Keratinocyte (primary cell): Measurements from ENCODE around the gene ITGB5. TPM values are rescaled to one million over a fixed set of nuclear protein-coding genes. Genes with fewer than 3 reads are reported as not detected.

Source experiments
- DNase-seq: peaks from one replicate; pipeline ENCODE4 v3.0.0-alpha.2; 2011; ENCODE audit warnings: low read depth, missing footprints, low spot score
- FAIRE-seq: peaks from 2 replicates; lab custom pipeline; 2011; peaks lifted over from hg19 to GRCh38; lab: Jason Lieb, UNC
- H2AFZ ChIP-seq: 2 replicates; pipeline ENCODE4 v1.6.0; 2012; ENCODE audit warnings: low read length, control low read depth, inconsistent platforms; ENCODE audit not compliant: control insufficient read depth
- H3K27ac ChIP-seq: 2 replicates; pipeline ENCODE4 v1.5.1; 2011; ENCODE audit warnings: low read length; ENCODE audit not compliant: control insufficient read depth, insufficient read depth
- H3K27me3 ChIP-seq: 3 replicates; pipeline ENCODE4 v1.6.0; 2011; ENCODE audit warnings: low read length; ENCODE audit not compliant: control insufficient read depth, insufficient read depth; ENCODE audit errors: extremely low read depth
- H3K36me3 ChIP-seq, 2 experiments: 2 replicates in 1 of 2; 3 replicates in 1 of 2; pipeline ENCODE4 v1.5.1; 2011; ENCODE audit warnings: low read length in 2 of 2, mild to moderate bottlenecking in 1 of 2; ENCODE audit not compliant: control insufficient read depth in 2 of 2, insufficient read depth in 2 of 2; ENCODE audit errors: extremely low read depth in 1 of 2
- H3K4me1 ChIP-seq: 3 replicates; pipeline ENCODE4 v1.5.1; 2011; ENCODE audit warnings: low read length; ENCODE audit not compliant: control insufficient read depth, insufficient read depth; ENCODE audit errors: extremely low read depth
- H3K4me2 ChIP-seq: 3 replicates; pipeline ENCODE4 v1.6.0; 2011; ENCODE audit warnings: low read depth, low read length; ENCODE audit not compliant: control insufficient read depth, insufficient read depth; ENCODE audit errors: extremely low read depth
- H3K4me3 ChIP-seq, 3 experiments: fragments of 200-600 bp in 1 of 3; sonication (generic) in 1 of 3; 2 replicates in 2 of 3; 3 replicates in 1 of 3; pipeline ENCODE4 v1.5.1; 2011 to 2016; ENCODE audit warnings: low read length in 3 of 3, mild to moderate bottlenecking in 3 of 3, control low read depth in 2 of 3, inconsistent platforms in 1 of 3, low read depth in 1 of 3, mixed read lengths in 1 of 3, mixed run types in 1 of 3, moderate library complexity in 1 of 3; ENCODE audit not compliant: control insufficient read depth in 2 of 3, insufficient read depth in 2 of 3; ENCODE audit errors: extremely low read depth in 1 of 3
- H3K79me2 ChIP-seq: 2 replicates; pipeline ENCODE4 v1.6.0; 2012; ENCODE audit warnings: low read length; ENCODE audit not compliant: control insufficient read depth, insufficient read depth
- H3K9ac ChIP-seq: 3 replicates; pipeline ENCODE4 v1.6.0; 2011; ENCODE audit warnings: low read length; ENCODE audit not compliant: control insufficient read depth, insufficient read depth; ENCODE audit errors: extremely low read depth
- H3K9me1 ChIP-seq: 3 replicates; pipeline ENCODE4 v1.6.0; 2011; ENCODE audit warnings: low read length; ENCODE audit not compliant: control insufficient read depth, insufficient read depth; ENCODE audit errors: extremely low read depth
- H3K9me3 ChIP-seq: 2 replicates; pipeline ENCODE4 v1.5.1; 2012; ENCODE audit warnings: low read depth, low read length; ENCODE audit not compliant: control insufficient read depth
- H4K20me1 ChIP-seq: 3 replicates; pipeline ENCODE4 v1.6.0; 2011; ENCODE audit warnings: low read length; ENCODE audit not compliant: control insufficient read depth, insufficient read depth; ENCODE audit errors: extremely low read depth
- EZH2 ChIP-seq: IDR thresholded peaks from one replicate; pipeline ENCODE4 v1.6.1; 2012; ENCODE audit warnings: inconsistent platforms, mild to moderate bottlenecking, low read length, moderate library complexity
- dilution Hi-C: fragments of 300-500 bp; cut with MboI; formaldehyde crosslinking; loops from one replicate; pipeline ENCODE4 v1.7.0; 2020; ENCODE audit warnings: low sequenced_read_pairs; ENCODE audit not compliant: extremely low pct_ligation_motif_present
- polyA plus RNA-seq, 5 experiments: library from polyadenylated mRNA; depleted of rRNA in 3 of 5; stranded (reverse) in 3 of 5; stranded (forward) in 1 of 5; unstranded in 1 of 5; fragments of >200 nt; gene quantifications; 1 replicate in 1 of 5; 2 replicates in 3 of 5; 3 replicates in 1 of 5; pipeline versions ENCODE4 v1.2.1 to v1.2.3, GENCODE V29; 2011 to 2012; ENCODE audit warnings: missing spikeins in 2 of 5, low read depth in 1 of 5, low replicate concordance in 1 of 5
- TF ChIP-seq, protein P1 (sequence below), 3 experiments: IDR thresholded peaks in 1 of 3; conservative IDR thresholded peaks in 1 of 3; optimal IDR thresholded peaks in 1 of 3; 2 replicates in 2 of 3; 3 replicates in 1 of 3; pipeline versions ENCODE3 to v1.5.1; 2011; ENCODE audit warnings: low read length in 3 of 3, mild to moderate bottlenecking in 3 of 3, moderate library complexity in 2 of 3, control low read depth in 1 of 3, inconsistent platforms in 1 of 3; ENCODE audit not compliant: insufficient read depth in 2 of 3; ENCODE audit errors: extremely low read depth in 1 of 3

ITGB5 gene
- polyA plus RNA-seq, 1 donor (not counting 4 experiments of a cell fraction or from before 2014, with no cell fraction given): 136 TPM

DNA sequence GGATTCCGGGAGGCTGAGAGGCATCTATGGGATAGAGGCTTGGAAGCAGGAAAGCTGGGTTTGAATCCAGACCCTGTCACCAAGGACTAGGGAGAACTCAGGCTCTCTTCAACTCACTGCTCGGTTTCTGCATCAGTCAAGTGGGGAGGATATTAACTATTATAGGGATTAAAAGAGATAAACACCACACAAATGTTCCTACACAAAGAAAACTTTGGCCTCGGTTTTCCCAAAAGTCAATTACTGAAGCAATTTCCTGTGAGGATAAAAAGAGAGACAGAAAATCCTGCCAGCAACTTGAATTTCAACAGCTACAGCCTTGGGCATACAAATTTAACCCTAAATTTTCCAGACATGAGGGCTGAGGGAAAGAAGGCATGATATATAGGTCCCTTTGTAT, 36.0 kb downstream of the ITGB5 start:
- peaks cover 14% of the 10 kb centered on the region for H3K79me2 ChIP-seq
- DNase-seq: no peak
- no peak overlapping the region for H3K4me2 ChIP-seq
- peaks cover 9 to 15% of the 10 kb centered on the region in 2 experiments for H3K36me3 ChIP-seq
- no peaks in the 10 kb centered on the region for H3K9me3 ChIP-seq
- dilution Hi-C loops: no loop called here
- no peak for FAIRE-seq
- no peaks in the 10 kb centered on the region for H3K27me3 ChIP-seq
- no peak overlapping the region for H3K9ac ChIP-seq
- H3K4me1 ChIP-seq: peaks cover 14% of the 10 kb centered on the region
- no peak overlapping the region for H3K4me3 ChIP-seq
- no peak overlapping the region for H3K27ac ChIP-seq
- TF ChIP-seq, protein P1, sequence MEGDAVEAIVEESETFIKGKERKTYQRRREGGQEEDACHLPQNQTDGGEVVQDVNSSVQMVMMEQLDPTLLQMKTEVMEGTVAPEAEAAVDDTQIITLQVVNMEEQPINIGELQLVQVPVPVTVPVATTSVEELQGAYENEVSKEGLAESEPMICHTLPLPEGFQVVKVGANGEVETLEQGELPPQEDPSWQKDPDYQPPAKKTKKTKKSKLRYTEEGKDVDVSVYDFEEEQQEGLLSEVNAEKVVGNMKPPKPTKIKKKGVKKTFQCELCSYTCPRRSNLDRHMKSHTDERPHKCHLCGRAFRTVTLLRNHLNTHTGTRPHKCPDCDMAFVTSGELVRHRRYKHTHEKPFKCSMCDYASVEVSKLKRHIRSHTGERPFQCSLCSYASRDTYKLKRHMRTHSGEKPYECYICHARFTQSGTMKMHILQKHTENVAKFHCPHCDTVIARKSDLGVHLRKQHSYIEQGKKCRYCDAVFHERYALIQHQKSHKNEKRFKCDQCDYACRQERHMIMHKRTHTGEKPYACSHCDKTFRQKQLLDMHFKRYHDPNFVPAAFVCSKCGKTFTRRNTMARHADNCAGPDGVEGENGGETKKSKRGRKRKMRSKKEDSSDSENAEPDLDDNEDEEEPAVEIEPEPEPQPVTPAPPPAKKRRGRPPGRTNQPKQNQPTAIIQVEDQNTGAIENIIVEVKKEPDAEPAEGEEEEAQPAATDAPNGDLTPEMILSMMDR (optimal IDR thresholded peaks at IDR 0.05 in 1 of 3, IDR thresholded peaks at IDR 0.05 in 1 of 3, conservative IDR thresholded peaks at IDR 0.05 in 1 of 3; ENCODE audit: extremely low read depth in 1 of 3, insufficient read depth in 2 of 3, low read length in 3 of 3): no peak
- TF ChIP-seq EZH2: no peak
- no peaks in the 10 kb centered on the region for H4K20me1 ChIP-seq
- H2AFZ ChIP-seq: no peak overlapping the region
- peaks cover 2% of the 10 kb centered on the region for H3K9me1 ChIP-seq

DNA sequence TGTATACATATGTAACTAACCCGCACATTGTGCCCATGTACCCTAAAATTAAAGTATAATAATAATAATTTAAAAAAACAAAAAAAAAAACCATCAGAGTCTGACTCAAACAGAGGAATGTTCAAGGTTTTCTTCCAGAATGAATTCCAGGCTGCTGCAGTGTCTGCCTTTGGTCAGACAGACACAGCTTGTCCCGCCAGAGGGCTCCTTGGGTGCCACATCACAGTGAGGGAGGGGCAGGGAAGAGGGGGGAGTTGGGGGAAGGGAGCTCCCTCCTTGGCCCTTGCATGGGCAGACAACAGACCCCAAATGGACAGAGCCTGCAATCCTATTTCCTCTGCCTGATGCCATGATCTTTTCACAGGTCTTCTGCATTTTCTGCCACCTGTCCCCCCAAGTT, 36.5 kb downstream of the ITGB5 start:
- FAIRE-seq: no peak

More for the DNA sequence above, 36.5 kb downstream of the ITGB5 start:
- Histone ChIP-seq H4K20me1 (no peaks in the 10 kb centered on the region), H3K9ac (no peak overlapping the region), H3K79me2 (peaks cover 11% of the 10 kb centered on the region), H2AFZ (no peak overlapping the region), H3K9me1 (peaks cover 2% of the 10 kb centered on the region), H3K4me3 (no peak overlapping the region), H3K4me1 (peaks cover 20% of the 10 kb centered on the region), H3K27ac (no peak overlapping the region), H3K9me3 (no peaks in the 10 kb centered on the region), H3K36me3 (peaks cover 9 to 12% of the 10 kb centered on the region in 2 experiments), H3K27me3 (no peaks in the 10 kb centered on the region), H3K4me2 (no peak overlapping the region)
- DNase-seq: no peak
- TF ChIP-seq, protein P1 (optimal IDR thresholded peaks at IDR 0.05 in 1 of 3, IDR thresholded peaks at IDR 0.05 in 1 of 3, conservative IDR thresholded peaks at IDR 0.05 in 1 of 3; ENCODE audit: extremely low read depth in 1 of 3, insufficient read depth in 2 of 3, low read length in 3 of 3): no peak
- TF ChIP-seq EZH2: no peak
- dilution Hi-C loops: no loop called here
